ENCODE data around the gene EHD1.

Gene EHD1

DNA sequence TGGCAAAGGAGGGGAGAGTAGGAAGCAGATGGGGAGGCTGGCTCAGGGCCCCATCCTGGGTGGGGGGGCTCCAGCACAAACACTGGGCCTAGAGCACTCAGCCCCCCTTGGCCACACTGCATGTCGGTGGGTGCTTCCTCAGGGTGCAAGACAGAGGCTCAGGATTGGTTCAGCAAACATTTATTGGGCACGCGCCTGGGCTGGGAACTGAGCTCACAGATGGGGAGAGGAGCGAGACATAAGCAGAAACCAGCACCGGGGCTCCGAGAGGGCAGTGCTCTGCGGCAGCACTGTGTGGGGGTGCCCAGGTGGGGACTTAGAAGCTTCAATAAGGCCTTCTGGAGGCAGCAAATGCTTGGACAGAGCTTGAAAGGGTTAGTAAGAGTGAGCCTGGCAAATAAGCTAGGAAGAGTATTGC, 12.1 kb upstream of the EHD1 start:
- no peak for DNase-seq (ENCODE audit: low read depth)

DNA sequence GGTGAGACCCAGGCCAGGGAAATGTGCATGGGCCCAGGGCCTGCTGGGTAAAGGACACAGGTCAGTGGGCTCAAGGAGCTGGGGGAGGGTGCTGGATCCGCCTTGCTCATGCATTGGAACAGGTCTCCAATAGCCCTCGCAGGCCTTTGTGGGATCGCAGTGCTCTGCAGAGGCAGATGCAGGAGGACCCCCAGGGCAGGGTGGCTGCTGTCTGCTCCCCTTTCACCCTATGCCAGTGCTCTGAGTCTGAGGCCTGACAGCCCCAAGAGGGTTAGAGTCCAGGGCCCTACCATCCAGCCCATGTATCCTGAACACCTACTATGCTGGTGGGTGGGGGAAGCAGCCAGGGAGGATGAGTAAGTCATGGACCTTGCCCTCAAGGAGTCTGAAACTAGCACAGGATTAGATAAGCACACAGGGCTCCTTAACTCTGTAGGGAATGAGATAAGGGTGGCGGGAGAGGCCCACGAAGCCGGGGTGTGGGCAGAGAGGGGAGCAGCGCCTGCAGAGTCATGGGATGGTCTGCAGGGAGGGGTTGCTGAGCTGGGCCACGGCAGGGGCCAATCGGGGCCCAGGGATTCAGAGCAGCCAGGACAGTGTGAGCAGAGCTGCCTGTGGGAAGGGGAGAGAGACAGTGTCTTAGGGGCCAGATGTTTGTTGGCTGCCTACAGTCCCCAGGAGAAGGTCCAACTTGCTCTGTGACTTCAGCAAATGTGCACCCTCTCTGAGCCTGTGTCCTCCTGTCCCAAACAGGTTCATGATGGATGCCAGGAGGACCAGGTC, 10.5 kb upstream of the EHD1 start:
- DNase-seq (ENCODE audit: low read depth), result no peak

DNA sequence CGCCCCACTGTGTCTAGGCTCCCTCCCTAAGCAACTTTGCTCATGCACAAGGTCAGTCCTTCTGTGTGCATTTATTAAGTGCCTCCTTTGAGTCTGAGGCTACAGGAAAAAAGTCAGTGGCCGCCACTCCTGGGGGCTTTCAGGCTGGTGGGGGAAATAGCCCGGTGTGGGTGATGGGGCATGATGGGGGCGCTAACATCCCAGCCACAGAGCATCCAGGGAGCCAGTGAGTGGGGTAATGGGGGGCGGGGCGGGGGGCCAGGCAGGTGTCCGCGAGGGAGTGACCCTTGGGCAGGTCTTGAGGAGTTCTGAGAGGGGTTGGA, 9.9 kb upstream of the EHD1 start:
- no peak for DNase-seq (ENCODE audit: low read depth)

DNA sequence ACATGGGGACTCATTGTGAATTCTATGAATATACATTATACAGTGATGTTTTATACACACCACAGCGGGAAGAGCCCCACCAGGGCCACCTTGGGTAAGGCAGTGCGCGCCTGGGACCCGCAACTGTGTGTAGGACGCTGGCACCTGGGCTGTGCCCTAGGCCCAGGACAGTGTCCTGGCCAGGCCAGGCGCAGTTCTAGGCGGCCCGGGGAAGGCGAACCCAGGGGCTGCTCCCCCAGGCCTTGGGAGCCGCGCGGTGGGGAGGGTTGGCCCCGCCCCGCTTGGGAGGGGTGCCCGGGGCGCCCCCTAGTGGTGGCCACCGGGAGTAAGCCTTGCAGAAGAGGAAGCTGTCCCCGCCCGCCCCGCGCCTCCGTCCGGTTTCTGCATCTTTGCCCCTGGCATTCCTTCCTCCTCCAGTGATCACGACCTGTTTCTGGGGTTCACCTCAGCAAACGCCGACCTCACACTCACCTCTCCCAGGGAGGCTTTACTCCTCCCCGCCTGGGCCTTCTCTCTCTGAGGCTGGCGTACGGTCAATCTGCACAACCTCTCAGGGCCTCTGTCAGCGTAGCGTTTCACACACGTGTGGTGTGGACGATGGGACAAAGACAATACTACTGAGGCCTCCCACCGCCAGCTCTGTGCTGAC, 9.5 kb upstream of the EHD1 start:
- DNase-seq (ENCODE audit: low read depth), result peak; percentile 70

DNA sequence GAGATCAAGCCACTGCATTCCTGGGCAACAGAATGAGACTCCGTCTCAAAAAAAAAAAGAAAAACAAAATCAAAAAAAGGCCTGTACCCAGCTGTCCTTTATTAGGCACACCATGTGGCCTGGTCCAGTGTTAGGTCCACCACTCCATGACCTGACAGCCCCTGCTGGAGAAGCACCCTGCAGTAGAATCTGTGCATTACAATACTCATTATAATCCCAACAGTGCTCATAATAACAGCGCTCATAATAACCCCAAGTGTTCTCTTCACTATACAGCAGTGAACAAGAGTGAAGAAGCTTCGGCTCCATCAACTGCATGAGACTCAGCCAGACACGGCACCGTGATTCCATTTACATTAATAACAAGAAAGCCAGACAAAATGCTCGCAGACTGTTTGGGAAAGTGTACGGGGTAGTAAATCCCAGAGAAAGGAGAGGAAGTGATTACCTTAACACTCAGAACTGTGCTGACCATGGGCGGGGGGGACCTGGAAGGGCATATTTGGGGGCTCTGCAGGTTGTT, 8.9 kb upstream of the EHD1 start:
- no peak for DNase-seq (ENCODE audit: low read depth)

DNA sequence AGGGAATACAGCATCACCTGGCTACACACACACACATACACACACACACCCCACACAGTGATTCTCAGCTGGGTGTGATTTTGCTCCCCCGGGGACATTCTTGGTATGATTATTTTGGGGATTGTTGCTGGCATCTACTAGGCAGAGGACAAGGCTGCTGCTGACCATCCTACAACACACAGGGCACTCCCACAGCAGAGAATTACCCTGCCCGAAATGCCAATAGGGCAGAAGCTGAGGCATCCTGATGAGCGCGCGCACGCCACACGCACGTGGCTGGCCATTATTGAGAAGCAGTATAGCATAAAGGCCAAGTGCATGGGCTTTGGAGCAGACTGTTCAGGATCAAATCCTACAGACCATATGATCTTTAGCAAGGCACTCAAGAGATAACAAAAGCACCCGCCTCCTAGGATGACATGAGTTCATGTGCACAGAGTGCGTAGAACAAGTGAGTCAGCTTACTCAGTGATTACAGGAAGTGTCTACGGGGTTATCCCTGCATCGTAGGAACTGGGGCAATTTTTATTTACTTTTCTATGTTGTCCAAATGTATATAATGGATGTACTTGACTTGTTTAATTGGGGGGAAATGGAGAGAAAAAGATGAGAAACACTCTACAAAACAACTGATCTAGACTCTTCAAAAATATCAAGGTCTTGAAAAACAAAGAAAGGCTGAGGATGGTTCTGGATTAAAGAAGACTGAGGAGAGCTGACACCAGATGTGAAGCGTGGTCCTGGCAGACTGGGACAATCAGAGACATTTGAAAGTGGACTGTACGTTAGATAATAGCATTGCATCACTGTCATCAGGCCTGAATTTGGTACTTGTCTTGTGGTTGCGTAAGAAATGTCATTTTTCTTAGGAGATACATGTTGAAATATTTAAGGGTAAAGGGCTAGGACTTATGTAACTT, 7.2 kb upstream of the EHD1 start:
- no peak for DNase-seq (ENCODE audit: low read depth)

DNA sequence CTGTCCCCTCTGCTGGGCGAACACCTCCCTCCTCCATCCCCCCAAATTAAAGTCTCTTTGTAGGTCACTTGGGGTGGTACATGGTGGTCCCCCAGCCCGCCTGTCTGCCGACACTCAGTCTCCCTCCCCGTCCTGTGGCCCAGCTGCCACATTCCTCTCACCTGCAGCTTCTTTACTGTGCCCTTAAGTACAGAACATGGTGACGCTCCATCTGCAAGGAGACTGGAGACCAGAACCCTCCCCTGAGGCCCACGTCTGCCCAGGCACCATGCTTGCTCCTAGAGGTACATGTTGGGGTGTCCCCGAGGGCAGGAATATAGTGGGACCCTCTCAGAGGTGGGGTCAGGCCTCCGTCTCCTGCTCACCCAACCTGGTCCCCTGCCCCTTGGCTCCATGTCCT, 5.6 kb upstream of the EHD1 start:
- no peak for DNase-seq (ENCODE audit: low read depth)

DNA sequence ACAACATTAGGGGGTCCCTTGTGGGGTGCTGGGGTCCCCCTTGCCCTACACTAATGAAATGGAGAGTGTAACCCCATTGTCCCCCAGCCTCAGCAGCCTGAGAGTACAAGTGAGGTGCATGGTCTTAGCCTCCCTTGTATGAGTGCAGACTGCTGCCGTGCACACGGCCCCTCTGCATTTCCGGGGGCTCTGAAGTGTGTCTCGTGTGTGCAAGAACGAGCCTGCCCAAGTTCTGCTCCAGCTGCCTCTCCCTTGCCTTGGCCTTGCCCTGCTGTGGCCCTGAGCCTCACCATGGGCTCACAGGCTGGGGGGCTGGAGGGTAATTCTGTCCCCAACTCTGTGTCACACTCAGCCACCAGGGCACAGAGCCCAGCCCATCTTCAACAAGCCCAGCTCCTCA, 5.2 kb upstream of the EHD1 start:
- DNase-seq (ENCODE audit: low read depth), result no peak

DNA sequence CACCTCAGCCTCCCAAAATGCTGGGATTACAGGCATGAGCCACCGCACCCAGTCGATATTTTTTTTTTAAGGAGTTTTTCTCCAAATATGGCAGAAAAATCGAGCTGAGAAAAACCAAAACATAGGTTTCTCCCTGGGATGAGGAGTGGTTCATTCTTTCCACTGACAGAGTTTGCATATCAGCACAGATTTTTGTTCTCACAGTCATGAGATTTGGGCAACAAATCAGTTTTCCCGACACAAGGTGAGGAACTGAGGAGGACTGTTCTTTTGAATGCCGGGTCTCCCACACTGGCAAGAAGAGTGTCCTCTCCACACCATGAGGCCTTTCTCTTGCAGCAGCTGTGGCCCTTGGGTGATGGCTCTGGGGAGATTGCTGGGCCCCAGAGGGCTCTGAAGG, 3.8 kb upstream of the EHD1 start:
- no peak for DNase-seq (ENCODE audit: low read depth)

DNA sequence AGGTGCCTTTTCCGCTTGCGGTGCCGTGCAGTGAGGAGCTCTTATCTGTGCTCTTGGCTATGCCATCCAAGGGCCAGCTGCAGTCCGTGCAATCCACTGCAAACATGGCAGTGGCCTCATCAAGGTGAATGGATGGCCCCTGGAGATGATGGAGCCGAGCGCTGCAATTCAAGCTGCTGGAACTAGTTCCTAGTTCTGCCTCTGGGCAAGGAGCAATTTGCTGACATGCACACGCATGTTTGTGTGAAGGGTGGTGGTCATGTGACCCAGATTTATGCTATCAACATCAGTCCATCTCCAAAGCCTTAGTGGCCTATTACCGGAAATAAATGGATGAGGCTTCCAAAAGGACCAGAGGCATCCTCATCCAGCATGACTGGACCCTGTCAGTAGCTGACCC, 3.1 kb upstream of the EHD1 start:
- DNase-seq (ENCODE audit: low read depth), result no peak

DNA sequence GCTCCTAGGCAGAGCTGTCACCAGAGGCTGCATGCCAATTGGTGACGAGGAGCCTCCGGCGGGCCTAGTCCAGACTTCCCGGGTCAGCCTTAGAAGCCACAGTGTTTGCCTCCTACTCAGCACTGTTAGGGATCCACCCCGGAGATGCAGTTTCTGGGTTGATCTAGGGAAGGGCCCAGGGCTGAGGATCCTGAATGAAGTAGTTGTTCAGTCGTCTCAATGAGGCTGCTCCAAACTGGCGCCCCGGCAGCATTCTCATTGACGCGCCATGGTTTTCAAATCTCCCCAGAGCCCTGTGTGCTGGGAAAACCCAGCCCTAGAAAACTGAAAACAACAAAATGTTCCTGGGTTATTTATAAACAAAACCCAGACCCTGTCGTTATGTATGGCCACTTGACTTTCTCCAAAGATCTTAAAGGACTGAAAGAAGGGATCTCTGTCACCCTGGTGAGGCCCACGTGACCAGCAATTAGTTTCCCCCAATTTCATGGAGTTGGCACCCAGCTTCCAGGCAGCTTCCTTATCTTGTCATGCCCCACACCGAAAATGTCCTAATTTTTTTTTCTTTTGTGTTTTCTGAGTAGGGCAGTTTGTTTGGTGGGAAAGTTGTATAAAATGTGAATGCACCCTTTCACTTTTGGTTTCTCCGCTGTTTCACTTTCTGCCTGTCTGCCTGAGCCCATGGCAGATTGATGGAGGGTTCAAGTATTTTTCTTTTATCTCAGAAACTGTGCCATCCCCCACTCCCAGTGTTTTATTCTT, 2.0 kb upstream of the EHD1 start:
- DNase-seq (ENCODE audit: low read depth), result no peak

DNA sequence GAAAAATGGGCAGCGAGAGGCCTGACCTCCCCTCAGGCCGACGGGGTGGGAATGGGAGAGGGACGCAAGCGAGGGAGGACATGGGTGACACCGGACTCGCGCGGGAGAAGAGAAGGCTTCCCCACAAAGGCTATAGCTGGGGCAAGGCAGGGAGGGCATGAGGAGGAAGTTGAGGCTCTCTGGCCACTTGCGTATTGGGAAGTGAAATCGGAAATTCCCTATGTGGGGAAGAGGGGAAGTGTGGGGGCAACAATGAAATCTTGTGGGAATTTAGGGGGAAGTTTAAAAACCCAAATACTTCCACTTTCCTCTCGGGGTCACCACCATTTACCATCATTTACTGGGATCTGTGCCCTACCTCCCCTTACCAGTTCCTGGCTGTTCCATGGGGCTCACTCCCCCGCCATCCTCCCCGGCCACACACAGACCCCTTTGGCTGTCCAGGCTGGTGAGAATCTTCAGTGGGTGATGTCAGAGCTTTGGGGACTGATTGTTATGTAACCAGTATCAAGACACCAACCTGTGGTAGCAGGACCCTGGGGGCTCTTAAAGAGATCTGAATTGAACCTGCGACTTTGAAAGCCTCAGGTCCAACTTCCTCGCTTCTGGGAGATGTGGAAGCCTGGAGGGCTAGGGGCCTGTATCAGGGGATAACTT, 951 bp upstream of the EHD1 start:
- no peak for DNase-seq (ENCODE audit: low read depth)

DNA sequence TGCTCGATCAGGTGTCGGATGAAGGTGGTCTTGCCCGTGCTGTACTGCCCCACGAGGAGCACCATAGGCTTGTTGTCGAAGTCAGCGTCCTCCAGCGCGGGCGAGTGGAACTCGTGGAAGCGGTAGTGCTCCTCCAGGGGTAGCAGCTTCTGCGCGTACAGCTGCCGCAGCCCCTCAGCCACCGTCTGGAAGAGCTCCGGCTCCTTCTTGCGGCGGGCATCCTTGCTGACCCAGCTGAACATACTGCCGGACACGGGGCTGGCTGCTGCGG, 263 bp downstream of the EHD1 start:
- DNase-seq (ENCODE audit: low read depth), result no peak

DNA sequence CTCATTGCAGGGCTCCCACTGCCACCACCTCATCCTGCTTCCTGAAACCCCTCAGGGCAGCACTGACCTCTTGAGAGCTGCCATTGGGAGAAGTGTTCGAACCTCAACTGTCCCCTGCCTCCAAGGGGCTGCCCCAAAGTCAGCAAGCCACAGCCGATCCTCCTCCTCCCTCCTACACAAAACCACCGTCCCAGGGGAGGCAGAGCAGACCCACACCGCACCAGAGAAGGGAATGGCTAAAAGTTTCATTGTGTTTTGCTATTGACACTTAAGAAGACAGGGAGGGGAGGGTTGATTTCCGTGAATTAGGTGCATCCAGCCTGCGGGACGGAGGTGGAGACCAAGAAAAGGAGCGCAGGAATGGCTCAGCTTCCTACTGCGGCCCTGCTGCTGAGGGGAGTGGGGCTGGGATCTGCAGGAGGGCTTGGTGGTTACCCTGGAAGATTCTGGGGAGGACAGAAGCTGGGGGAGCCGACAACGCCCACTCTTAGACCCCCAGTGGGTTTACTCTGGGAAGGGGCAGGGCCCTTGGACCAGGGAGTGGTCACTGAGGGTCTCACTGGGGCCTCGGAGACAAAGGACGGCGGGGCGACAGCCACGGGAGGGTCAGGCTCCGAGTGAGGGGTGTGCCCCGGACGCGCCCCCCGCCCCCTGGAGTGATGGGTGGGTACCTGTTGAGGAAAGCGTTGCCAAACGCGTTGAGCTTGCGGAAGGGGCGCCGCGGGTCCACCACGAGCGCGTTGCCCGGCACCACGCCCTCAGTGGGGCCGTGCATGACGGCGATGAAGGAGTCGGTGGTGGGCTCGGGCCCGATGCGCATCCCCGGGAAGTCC, 815 bp downstream of the EHD1 start:
- DNase-seq (ENCODE audit: low read depth), result no peak

DNA sequence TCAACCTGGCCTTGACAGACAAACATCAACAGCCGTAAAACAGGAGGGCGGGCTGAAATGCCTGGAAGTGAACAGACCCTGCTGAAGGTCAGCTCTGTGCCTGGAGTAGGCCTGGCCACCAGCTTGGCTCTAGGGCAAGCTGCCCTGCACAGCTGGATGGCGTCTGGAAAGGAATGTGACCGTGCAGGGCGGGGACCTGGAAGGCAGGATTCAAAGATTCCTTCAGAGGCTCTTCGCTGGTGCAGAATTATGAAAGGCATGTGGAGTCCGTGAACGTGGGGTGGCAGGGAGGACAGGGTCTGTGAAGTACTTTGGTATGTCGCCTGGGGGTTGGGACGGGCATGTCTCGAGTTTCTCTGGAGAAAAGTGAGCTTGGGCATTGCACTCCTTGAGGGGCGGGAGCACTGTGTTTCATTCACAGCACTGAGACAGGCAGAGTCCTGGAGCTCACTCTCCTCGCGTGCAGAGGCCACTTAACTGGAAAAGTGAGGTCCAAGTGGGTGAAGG, 1.5 kb downstream of the EHD1 start:
- DNase-seq (ENCODE audit: low read depth), result no peak

DNA sequence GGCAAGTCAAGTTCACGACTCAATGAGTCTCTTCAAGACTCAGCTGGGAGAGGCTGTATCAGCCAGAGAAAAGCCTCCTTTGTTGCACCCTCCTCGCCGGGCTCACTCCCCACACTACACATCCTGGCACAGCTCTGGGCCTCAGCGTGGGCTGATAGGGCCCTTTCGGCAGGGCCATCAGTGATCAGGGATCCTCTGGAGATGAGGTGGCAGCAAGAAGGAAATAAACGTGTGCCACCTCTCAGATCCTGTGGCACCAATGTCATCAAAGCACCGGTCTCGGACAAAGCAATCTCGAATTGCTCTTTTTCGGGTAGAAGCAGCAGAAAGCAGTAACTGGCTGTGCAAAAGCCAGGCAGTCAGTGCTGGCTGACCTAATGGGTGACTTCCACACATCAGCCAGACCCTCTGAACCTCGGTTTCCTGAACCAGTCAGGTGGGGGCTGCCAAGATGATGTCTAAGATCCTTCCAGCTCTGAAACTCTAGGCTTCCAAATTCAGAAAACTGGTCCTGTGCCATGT, 2.1 kb downstream of the EHD1 start:
- DNase-seq (ENCODE audit: low read depth), result no peak

DNA sequence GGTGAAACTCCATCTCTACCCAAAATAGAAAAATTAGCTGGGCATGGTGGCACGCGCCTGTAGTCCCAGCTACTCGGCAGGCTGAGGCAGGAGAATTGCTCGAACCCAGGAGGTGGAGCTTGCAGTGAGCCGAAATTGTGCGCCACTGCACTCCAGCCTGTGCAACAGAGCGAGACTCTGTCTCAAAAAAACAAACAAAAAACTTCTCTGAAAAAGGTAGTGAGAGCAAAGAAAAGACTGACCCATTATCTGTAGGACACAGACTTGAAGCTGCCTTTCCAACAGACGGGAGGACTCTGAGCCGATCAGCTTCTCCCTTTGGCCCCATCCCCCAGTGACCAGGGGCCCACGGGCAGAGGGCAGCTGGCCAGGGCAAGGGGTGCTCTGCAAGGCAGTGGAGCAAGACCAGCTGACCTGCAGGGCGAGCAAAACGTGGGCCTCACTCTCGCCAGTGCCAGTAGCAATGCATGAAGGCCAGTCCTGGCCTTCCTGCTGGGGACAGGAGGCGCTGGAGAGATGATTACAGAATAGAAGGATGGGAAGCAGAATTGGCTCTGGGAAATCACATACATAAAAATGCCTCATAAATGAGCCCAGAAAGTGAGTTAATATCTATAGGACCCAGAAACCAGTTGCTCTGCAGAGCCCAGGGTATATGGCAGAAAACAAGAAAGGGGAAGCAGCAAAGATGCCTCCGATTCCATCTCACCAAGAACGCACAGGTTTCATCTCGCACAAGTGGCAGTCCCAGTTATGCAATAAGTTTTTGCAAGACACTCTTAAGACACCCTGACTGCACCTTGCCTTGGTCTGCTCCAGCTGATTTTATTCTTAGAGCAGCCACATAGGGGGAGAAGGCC, 2.8 kb downstream of the EHD1 start:
- DNase-seq (ENCODE audit: low read depth), result no peak

DNA sequence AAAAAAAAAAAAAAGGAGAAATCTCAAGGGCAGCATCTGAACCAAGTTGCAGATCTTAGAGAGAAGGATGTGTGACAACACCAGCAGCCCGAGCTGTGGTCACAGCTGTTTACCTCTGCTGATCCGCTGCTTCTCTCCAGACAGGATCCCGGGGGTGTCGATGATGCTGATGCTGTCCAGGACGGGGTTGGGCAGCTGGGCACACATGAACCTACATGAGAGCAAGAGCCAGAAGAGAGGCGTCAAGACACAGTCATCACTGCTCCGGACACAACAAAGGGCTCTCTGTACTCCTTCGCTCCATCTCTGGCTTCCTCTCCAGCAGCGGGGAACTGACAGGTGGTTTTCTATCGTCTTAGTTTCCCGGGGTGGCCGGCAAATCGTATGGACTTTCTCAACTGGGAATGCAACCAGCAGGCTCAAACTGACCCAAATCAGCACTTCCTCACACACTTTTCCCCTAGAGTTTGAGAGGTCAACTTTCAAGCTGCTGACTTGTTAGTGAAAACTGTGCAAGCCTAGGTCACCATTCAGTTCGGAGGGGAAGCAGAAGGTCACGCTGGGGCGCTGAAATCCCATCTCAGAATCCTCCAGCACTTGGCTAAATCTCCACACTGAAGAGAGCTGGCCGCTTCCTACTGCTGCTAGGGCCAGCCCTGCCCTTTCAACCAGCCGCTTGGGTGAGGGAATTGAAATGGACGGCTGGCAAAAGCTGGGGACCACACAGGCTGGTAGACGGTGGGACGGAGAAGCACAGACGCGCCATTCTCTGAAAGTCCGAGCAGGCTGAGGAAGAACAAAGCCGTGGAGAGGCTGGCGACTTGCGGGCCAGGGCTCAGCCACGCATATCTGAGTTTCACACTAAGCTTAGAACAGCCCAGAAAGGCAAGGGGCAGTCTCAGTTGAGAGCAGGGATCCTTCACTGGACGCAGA, 3.8 kb downstream of the EHD1 start:
- DNase-seq (ENCODE audit: low read depth), result no peak

Measured in stimulated activated CD8-positive, alpha-beta memory T cell treated with anti-CD3 and anti-CD28 coated beads, Interleukin-12 subunit alpha, Interleukin-12 subunit beta, amount 100 ng/mL, for 1 hour (primary cell).